WTC11 (cell line): ENCODE measurements around the gene BMP6. TPM values are rescaled to one million over a fixed set of nuclear protein-coding genes. Genes with fewer than 3 reads are reported as not detected.

ENCODE experiments used
- ATAC-seq: fragments of 200-7000 bp; cut with Tn5 transposase; 2 replicates; pipeline ENCODE4 v1.10.0; 2021; ENCODE audit warnings: mild to moderate bottlenecking, moderate library complexity
- CTCF ChIA-PET: fragments of 300-600 bp; sonication (Branson Sonifier 250); formaldehyde crosslinking; loops from one replicate; lab custom pipeline; 2021; ENCODE audit warnings: antibody characterized with exemption; lab: Charles Lee
- POLR2A ChIA-PET: fragments of 350-600 bp; sonication (Branson Sonifier 250); formaldehyde crosslinking; loops from one replicate; lab custom pipeline; 2021; ENCODE audit warnings: antibody characterized with exemption; lab: Charles Lee
- DNase-seq: peaks from one replicate; pipeline ENCODE4 v3.0.0; 2021; ENCODE audit warnings: low spot score
- H3K27ac Mint-ChIP-seq: 2 replicates; pipeline ENCODE4 v1.8.0; 2021; ENCODE audit warnings: mixed read lengths
- H3K27me3 Mint-ChIP-seq: 2 replicates; pipeline ENCODE4 v1.8.0; 2021; ENCODE audit warnings: low read depth, mild to moderate bottlenecking, moderate library complexity, mixed read lengths
- H3K36me3 Mint-ChIP-seq: 2 replicates; pipeline ENCODE4 v1.8.0; 2021; ENCODE audit warnings: mixed read lengths
- H3K4me1 Mint-ChIP-seq: 2 replicates; pipeline ENCODE4 v1.8.0; 2022; ENCODE audit warnings: mixed read lengths
- H3K4me3 Mint-ChIP-seq: 2 replicates; pipeline ENCODE4 v1.8.0; 2021; ENCODE audit warnings: mild to moderate bottlenecking, moderate library complexity, mixed read lengths
- H3K9me3 Mint-ChIP-seq: 2 replicates; pipeline ENCODE4 v1.8.0; 2021; ENCODE audit warnings: mixed read lengths
- CBFB ChIP-seq: sonication (generic); formaldehyde crosslinking; IDR thresholded peaks from 2 replicates; pipeline ENCODE4 v1.8.1; 2022; ENCODE audit warnings: mild to moderate bottlenecking, low read depth, missing genetic modification reagents
- FOXK1 ChIP-seq: sonication (generic); formaldehyde crosslinking; IDR thresholded peaks from 2 replicates; pipeline ENCODE4 v1.8.0; 2022; ENCODE audit warnings: mild to moderate bottlenecking, moderate library complexity, missing genetic modification reagents
- FOXP1 ChIP-seq: sonication (generic); formaldehyde crosslinking; IDR thresholded peaks from 2 replicates; pipeline ENCODE4 v1.8.0; 2022; ENCODE audit warnings: missing genetic modification reagents, mild to moderate bottlenecking, moderate library complexity, borderline replicate concordance
- KAT7 ChIP-seq: sonication (generic); formaldehyde crosslinking; IDR thresholded peaks from 2 replicates; pipeline ENCODE4 v1.8.1; 2023; ENCODE audit warnings: missing genetic modification reagents, mild to moderate bottlenecking, borderline replicate concordance
- NR3C1 ChIP-seq: sonication (generic); formaldehyde crosslinking; conservative IDR thresholded peaks from 2 replicates; pipeline ENCODE4 v1.8.1; 2023; ENCODE audit warnings: low read depth, mild to moderate bottlenecking, missing genetic modification reagents
- PRRX2 ChIP-seq: fragments of 250-450 bp; sonication (Bioruptor Pico); IDR thresholded peaks from 2 replicates; pipeline ENCODE4 v1.8.0; 2021; ENCODE audit warnings: mild to moderate bottlenecking
- SMAD3 ChIP-seq: sonication (generic); formaldehyde crosslinking; IDR thresholded peaks from 2 replicates; pipeline ENCODE4 v1.8.0; 2022; ENCODE audit warnings: missing genetic modification reagents, mild to moderate bottlenecking, borderline replicate concordance
- SOX15 ChIP-seq: fragments of 250-450 bp; sonication (Bioruptor Pico); IDR thresholded peaks from 2 replicates; pipeline ENCODE4 v1.9.0; 2021; ENCODE audit warnings: mild to moderate bottlenecking
- TEAD4 ChIP-seq: sonication (generic); formaldehyde crosslinking; IDR thresholded peaks from 2 replicates; pipeline ENCODE4 v1.8.0; 2022; ENCODE audit warnings: mild to moderate bottlenecking, missing genetic modification reagents
- TP53 ChIP-seq: sonication (generic); formaldehyde crosslinking; IDR thresholded peaks from 2 replicates; pipeline ENCODE4 v1.8.1; 2023; ENCODE audit warnings: mild to moderate bottlenecking, missing genetic modification reagents
- ZNF121 ChIP-seq: sonication (generic); formaldehyde crosslinking; IDR thresholded peaks from 2 replicates; pipeline ENCODE4 v1.8.0; 2023; ENCODE audit warnings: missing genetic modification reagents
- ZNF219 ChIP-seq: sonication (generic); formaldehyde crosslinking; IDR thresholded peaks from 2 replicates; pipeline ENCODE4 v1.8.0; 2023; ENCODE audit warnings: missing genetic modification reagents, mild to moderate bottlenecking, borderline replicate concordance
- total RNA-seq: library from RNA; stranded (reverse); gene quantifications from 3 replicates; pipeline ENCODE4 v1.2.3, GENCODE V29; 2021
- TF ChIP-seq, protein P1 (sequence below): sonication (generic); formaldehyde crosslinking; IDR thresholded peaks from 2 replicates; pipeline ENCODE4 v1.8.0; 2022; ENCODE audit warnings: mild to moderate bottlenecking, missing genetic modification reagents
- TF ChIP-seq, protein P2 (sequence below): fragments of 250-450 bp; sonication (Bioruptor Pico); IDR thresholded peaks from 2 replicates; pipeline ENCODE4 v1.9.0; 2021; ENCODE audit warnings: mild to moderate bottlenecking
- TF ChIP-seq, protein P3 (sequence below): sonication (generic); formaldehyde crosslinking; IDR thresholded peaks from 2 replicates; pipeline ENCODE4 v1.8.1; 2023; ENCODE audit warnings: mild to moderate bottlenecking, moderate library complexity, missing genetic modification reagents
- TF ChIP-seq, protein P4 (sequence below): sonication (generic); formaldehyde crosslinking; IDR thresholded peaks from 2 replicates; pipeline ENCODE4 v1.8.0; 2022; ENCODE audit warnings: mild to moderate bottlenecking, missing genetic modification reagents
- TF ChIP-seq, protein P5 (sequence below): sonication (generic); formaldehyde crosslinking; IDR thresholded peaks from 2 replicates; pipeline ENCODE4 v1.8.1; 2022; ENCODE audit warnings: low read depth, missing genetic modification reagents, borderline replicate concordance
- TF ChIP-seq, protein P6 (sequence below): sonication (generic); formaldehyde crosslinking; IDR thresholded peaks from 2 replicates; pipeline ENCODE4 v1.8.0; 2022; ENCODE audit warnings: mild to moderate bottlenecking, missing genetic modification reagents

BMP6 gene
- total RNA-seq, 1 experiment from 2014 or later: 1.0 TPM

DNA sequence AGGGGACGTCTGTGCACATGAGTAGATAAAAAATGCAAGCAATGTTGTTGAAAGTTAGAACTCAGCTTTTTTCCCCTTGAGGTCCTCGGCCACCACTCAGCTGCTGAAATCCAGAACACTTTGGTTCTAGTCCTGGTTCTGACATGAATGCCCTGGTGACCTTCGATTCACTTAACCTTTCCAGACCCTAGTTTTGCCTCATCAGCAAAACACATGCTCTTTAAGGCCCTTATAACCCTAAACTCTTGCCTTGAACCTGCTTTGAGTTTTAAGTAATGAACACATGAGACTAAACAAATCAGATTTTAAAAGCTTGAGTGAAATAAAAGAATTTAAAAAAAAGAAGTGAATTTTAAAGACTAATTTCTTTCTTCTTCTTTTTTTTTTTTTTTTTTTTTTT is 33.4 kb downstream of the BMP6 start:
- H3K27ac Mint-ChIP-seq: no peak overlapping the region
- no peaks in the 10 kb centered on the region for H3K27me3 Mint-ChIP-seq
- CTCF ChIA-PET: no interaction called here
- no peaks in the 10 kb centered on the region for H3K9me3 Mint-ChIP-seq
- no peaks in the 10 kb centered on the region for H3K4me1 Mint-ChIP-seq
- TF ChIP-seq, protein P1, sequence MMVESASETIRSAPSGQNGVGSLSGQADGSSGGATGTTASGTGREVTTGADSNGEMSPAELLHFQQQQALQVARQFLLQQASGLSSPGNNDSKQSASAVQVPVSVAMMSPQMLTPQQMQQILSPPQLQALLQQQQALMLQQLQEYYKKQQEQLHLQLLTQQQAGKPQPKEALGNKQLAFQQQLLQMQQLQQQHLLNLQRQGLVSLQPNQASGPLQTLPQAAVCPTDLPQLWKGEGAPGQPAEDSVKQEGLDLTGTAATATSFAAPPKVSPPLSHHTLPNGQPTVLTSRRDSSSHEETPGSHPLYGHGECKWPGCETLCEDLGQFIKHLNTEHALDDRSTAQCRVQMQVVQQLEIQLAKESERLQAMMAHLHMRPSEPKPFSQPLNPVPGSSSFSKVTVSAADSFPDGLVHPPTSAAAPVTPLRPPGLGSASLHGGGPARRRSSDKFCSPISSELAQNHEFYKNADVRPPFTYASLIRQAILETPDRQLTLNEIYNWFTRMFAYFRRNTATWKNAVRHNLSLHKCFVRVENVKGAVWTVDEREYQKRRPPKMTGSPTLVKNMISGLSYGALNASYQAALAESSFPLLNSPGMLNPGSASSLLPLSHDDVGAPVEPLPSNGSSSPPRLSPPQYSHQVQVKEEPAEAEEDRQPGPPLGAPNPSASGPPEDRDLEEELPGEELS (CRISPR knock-in tag): no peak
- H3K4me3 Mint-ChIP-seq: no peak overlapping the region
- DNase-seq (no peak), ATAC-seq (no peak)
- POLR2A ChIA-PET: no interaction called here
- no peaks in the 10 kb centered on the region for H3K36me3 Mint-ChIP-seq

DNA sequence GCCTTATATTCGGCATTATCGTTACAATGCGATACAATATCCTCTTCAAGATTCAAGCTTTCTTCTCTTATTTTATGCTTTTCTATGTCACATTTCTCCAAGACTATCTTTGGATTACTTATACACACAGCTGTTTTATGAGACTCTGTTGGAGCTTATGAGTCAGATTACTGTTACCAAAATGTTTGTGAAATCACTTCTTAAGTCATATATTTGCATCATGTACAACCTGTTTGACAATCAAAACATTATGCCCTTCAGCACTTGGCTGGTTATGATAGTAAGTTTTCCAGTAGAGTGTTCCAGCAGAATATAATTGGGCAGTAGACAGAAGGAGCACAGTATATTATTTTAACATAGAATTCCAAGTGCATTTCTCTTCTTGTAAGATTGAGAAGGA is 35.2 kb downstream of the BMP6 start:
- peaks cover 3% of the 10 kb centered on the region; the same call in 1 of the 2 replicates for H3K36me3 Mint-ChIP-seq
- ChIA-PET CTCF (interaction anchor here (1.2 kb wide), 1 partner anchor 87 kb away, joined by 4 read pairs; no protein-coding TSS in a partner anchor), POLR2A (no interaction called here)
- H3K27ac Mint-ChIP-seq: no peak overlapping the region
- no peaks in the 10 kb centered on the region; the same call in 1 of the 2 replicates for H3K27me3 Mint-ChIP-seq
- TF ChIP-seq, protein P2, sequence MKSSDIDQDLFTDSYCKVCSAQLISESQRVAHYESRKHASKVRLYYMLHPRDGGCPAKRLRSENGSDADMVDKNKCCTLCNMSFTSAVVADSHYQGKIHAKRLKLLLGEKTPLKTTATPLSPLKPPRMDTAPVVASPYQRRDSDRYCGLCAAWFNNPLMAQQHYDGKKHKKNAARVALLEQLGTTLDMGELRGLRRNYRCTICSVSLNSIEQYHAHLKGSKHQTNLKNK (CRISPR knock-in tag): no peak
- TF ChIP-seq FOXK1 (CRISPR knock-in tag) (no peak), TP53 (CRISPR knock-in tag) (no peak), NR3C1 (CRISPR knock-in tag) (no peak), ZNF121 (no peak), SMAD3 (CRISPR knock-in tag) (no peak), KAT7 (no peak), FOXP1 (no peak), SOX15 (CRISPR knock-in tag) (no peak), TEAD4 (CRISPR knock-in tag) (no peak)
- TF ChIP-seq, protein P3, sequence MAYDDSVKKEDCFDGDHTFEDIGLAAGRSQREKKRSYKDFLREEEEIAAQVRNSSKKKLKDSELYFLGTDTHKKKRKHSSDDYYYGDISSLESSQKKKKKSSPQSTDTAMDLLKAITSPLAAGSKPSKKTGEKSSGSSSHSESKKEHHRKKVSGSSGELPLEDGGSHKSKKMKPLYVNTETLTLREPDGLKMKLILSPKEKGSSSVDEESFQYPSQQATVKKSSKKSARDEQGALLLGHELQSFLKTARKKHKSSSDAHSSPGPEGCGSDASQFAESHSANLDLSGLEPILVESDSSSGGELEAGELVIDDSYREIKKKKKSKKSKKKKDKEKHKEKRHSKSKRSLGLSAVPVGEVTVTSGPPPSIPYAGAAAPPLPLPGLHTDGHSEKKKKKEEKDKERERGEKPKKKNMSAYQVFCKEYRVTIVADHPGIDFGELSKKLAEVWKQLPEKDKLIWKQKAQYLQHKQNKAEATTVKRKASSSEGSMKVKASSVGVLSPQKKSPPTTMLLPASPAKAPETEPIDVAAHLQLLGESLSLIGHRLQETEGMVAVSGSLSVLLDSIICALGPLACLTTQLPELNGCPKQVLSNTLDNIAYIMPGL (CRISPR knock-in tag): no peak
- TF ChIP-seq, protein P4, sequence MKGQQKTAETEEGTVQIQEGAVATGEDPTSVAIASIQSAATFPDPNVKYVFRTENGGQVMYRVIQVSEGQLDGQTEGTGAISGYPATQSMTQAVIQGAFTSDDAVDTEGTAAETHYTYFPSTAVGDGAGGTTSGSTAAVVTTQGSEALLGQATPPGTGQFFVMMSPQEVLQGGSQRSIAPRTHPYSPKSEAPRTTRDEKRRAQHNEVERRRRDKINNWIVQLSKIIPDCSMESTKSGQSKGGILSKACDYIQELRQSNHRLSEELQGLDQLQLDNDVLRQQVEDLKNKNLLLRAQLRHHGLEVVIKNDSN: no peak
- TF ChIP-seq, protein P5, sequence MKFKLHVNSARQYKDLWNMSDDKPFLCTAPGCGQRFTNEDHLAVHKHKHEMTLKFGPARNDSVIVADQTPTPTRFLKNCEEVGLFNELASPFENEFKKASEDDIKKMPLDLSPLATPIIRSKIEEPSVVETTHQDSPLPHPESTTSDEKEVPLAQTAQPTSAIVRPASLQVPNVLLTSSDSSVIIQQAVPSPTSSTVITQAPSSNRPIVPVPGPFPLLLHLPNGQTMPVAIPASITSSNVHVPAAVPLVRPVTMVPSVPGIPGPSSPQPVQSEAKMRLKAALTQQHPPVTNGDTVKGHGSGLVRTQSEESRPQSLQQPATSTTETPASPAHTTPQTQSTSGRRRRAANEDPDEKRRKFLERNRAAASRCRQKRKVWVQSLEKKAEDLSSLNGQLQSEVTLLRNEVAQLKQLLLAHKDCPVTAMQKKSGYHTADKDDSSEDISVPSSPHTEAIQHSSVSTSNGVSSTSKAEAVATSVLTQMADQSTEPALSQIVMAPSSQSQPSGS: no peak
- TF ChIP-seq, protein P6, sequence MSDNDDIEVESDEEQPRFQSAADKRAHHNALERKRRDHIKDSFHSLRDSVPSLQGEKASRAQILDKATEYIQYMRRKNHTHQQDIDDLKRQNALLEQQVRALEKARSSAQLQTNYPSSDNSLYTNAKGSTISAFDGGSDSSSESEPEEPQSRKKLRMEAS: no peak
- peaks cover 11% of the 10 kb centered on the region for H3K9me3 Mint-ChIP-seq
- H3K4me1 Mint-ChIP-seq: no peaks in the 10 kb centered on the region
- no peak overlapping the region for H3K4me3 Mint-ChIP-seq
- no peak for DNase-seq
- ATAC-seq: no peak

DNA sequence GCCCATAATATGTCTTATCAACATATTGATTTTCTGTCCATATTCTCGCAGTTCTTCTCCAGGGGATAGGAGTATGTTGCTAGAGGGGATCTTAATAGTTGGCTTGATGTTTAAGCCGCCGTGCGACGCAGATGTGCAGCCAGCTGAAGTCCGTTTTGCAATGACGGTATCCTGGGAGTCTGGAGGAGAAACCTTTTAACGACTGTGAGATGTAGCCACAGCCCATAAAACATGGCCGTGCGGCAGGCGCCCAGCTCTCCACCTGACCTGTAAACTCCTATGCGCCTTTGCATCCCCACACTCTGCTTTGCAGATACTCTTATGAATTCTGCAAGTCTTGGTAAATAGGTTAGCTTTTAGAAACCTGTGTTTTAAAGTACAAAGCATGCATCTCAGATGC is 36.9 kb downstream of the BMP6 start:
- Mint-ChIP-seq H3K27me3 (no peaks in the 10 kb centered on the region; the same call in 1 of the 2 replicates), H3K36me3 (peaks cover 4% of the 10 kb centered on the region; the same call in 1 of the 2 replicates), H3K9me3 (peaks cover 12% of the 10 kb centered on the region), H3K27ac (no peak overlapping the region), H3K4me1 (peaks cover 6% of the 10 kb centered on the region), H3K4me3 (no peak overlapping the region)
- ChIA-PET POLR2A (no interaction called here), CTCF (interaction anchor here (0.6 kb wide), 1 partner anchor 1040 kb away, joined by 3 read pairs; no protein-coding TSS in a partner anchor)
- DNase-seq (no peak), ATAC-seq (no peak)
- no peak for TF ChIP-seq FOXP1
- TF ChIP-seq ZNF219 (CRISPR knock-in tag): no peak
- no peak for TF ChIP-seq CBFB (CRISPR knock-in tag)
- TF ChIP-seq, protein P1 (CRISPR knock-in tag): no peak
- TF ChIP-seq PRRX2 (CRISPR knock-in tag): no peak
